ENCODE results near the gene MTOR.
A peak's percentile ranks its signal among the peaks of the same experiment; 100 is the strongest.
"Not testable (repeated sequence)": the region's sequence is repeated elsewhere in the genome, so short reads cannot be mapped to it uniquely, and the experiment has no call there.

The MTOR gene

GRCh38 chr1:11279630-11280029 is 17.3 kb upstream of the MTOR start:
- DNase-seq, result no peak

GRCh38 chr1:11279152-11279551 is 16.8 kb upstream of the MTOR start:
- no peak for DNase-seq

GRCh38 chr1:11273595-11274234 is 11.4 kb upstream of the MTOR start:
- no peak for DNase-seq

- peak; percentile 78 to 90 for DNase-seq
These were observed 10.7 kb upstream of the MTOR start, which contains the start of gene UBIAD1 for GRCh38 chr1:11272832-11273594. Gene UBIAD1 (plus strand): TSS chr1:11273198. CDS start chr1:11273532, 334 bp downstream.

- no peak for DNase-seq
These were observed 10.1 kb upstream of the MTOR start for GRCh38 chr1:11272544-11272831.

- not testable (repeated sequence) for DNase-seq
These were observed 5.3 kb upstream of the MTOR start for GRCh38 chr1:11267350-11268337.

GRCh38 chr1:11266268-11267074 is 4.1 kb upstream of the MTOR start:
- no peak for DNase-seq

- DNase-seq, result no peak
These were observed 6.1 kb downstream of the MTOR start for GRCh38 chr1:11256299-11256698.

GRCh38 chr1:11253226-11253625 is 9.1 kb downstream of the MTOR start:
- no peak for DNase-seq

- no peak for DNase-seq
These were observed 9.8 kb downstream of the MTOR start for GRCh38 chr1:11252538-11252937.

GRCh38 chr1:11248169-11248568 is 14.2 kb downstream of the MTOR start:
- DNase-seq, result no peak

- DNase-seq, result no peak
These were observed 16.2 kb downstream of the MTOR start for GRCh38 chr1:11245904-11246719.

- no peak for DNase-seq
These were observed 17.1 kb downstream of the MTOR start for GRCh38 chr1:11245248-11245647.

- DNase-seq, result no peak
These were observed 24.0 kb downstream of the MTOR start for GRCh38 chr1:11238311-11238710.

GRCh38 chr1:11237356-11237755 is 25.0 kb downstream of the MTOR start:
- DNase-seq, result no peak

GRCh38 chr1:11233208-11233607 is 29.1 kb downstream of the MTOR start:
- no peak for DNase-seq

- DNase-seq, result no peak
These were observed 33.1 kb downstream of the MTOR start for GRCh38 chr1:11229203-11229602.

GRCh38 chr1:11227106-11228077 is 35.0 kb downstream of the MTOR start:
- DNase-seq, result no peak

- no peak for DNase-seq
These were observed 46.3 kb downstream of the MTOR start for GRCh38 chr1:11216074-11216473.

GRCh38 chr1:11215381-11216005 is 46.9 kb downstream of the MTOR start:
- no peak for DNase-seq

Data from stimulated activated CD4-positive, alpha-beta T cell treated with anti-CD3 and anti-CD28 coated beads, Interleukin-4, amount 100 ng/mL, for 4 hours (primary cell).